Right cardiac atrium (tissue), 5 donors: ENCODE measurements around the gene ADNP2. TPM values are rescaled to one million over a fixed set of nuclear protein-coding genes. Genes with fewer than 3 reads are reported as not detected.

ENCODE experiments used
- ATAC-seq, 2 donors: fragments of 200-7000 bp; cut with Tn5 transposase; one replicate each; pipeline versions ENCODE4 v1.8.0 to v1.9.1; 2020; ENCODE audit warnings: moderate library complexity in 2 of 2, mild to moderate bottlenecking in 1 of 2
- DNase-seq, 3 donors: peaks; one replicate each; pipeline ENCODE4 v3.0.0-alpha.2; 2020
- H3K27ac ChIP-seq: one replicate; pipeline ENCODE4 v1.5.1; 2013; ENCODE audit warnings: mild to moderate bottlenecking, low read length, control low read depth, moderate library complexity
- H3K27me3 ChIP-seq: one replicate; pipeline ENCODE4 v1.6.1; 2013; ENCODE audit not compliant: control insufficient read depth, insufficient read depth
- H3K4me1 ChIP-seq: one replicate; pipeline ENCODE4 v1.6.1; 2013; ENCODE audit warnings: low read length; ENCODE audit not compliant: control insufficient read depth, insufficient read depth
- H3K4me3 ChIP-seq: one replicate; pipeline ENCODE4 v1.5.1; 2013; ENCODE audit warnings: low read length, control low read depth
- H3K9me3 ChIP-seq: one replicate; pipeline ENCODE4 v1.6.1; 2013; ENCODE audit warnings: low read length; ENCODE audit not compliant: control insufficient read depth
- WGBS: extraction: QIAGEN DNeasy Blood & Tissue Kit; methylation state at CpG from one replicate; pipeline ENCODE4 v1.1.7; 2013; 5-methylcytosine and 5-hydroxymethylcytosine counted together
- intact Hi-C, 4 donors: fragments of 100-400 bp; cut with DNase I; formaldehyde crosslinking; loops; one replicate each; pipeline versions ENCODE4 v1.11.0 to v1.14.0; 2022 to 2023
- polyA plus RNA-seq: library from polyadenylated mRNA; stranded (reverse); fragments of 200-250 nt; gene quantifications from one replicate; pipeline ENCODE4 v1.2.3, GENCODE V29; 2013
- total RNA-seq, 4 donors: library from RNA; stranded (reverse); fragmentation: NEBNext Ultra II Directional; extraction: Animal tissue kit (Norgen Biotek cat#: 25700); gene quantifications; one replicate each; pipeline ENCODE4 v1.2.1, GENCODE V29; 2021
- donor health status: healthy with polysubstance abuse.
- donor health status: DM: no; HTN: yes; CAD: no.
- donor health status: DM: no; HTN: no; CAD: no.
- donor health status: DM: no; HTN: yes; CAD: no; lungs with severe emphysema.
- donor health status: DM: yes; HTN: yes; CAD: no.

ADNP2 gene
- total and polyA plus RNA-seq, 5 donors, result 4.1 to 14.7 (median 12.2) TPM

- ATAC-seq (no peak), DNase-seq (no peak)
- WGBS, result 86% methylated on average over 5 of the region's 5 CpGs
- Histone ChIP-seq H3K4me3 (no peak overlapping the region), H3K9me3 (no peaks in the 10 kb centered on the region), H3K27me3 (no peaks in the 10 kb centered on the region), H3K27ac (no peak overlapping the region), H3K4me1 (no peaks in the 10 kb centered on the region)
- intact Hi-C loops, result loop anchor here in 1 of 4 donors (10.0 kb wide), 1 partner anchor 220 kb away; no protein-coding TSS in a partner anchor
These were observed 36.2 kb downstream of the ADNP2 start for GRCh38 chr18:80145196-80145804.

GRCh38 chr18:80147037-80147417, 38.0 kb downstream of the ADNP2 start:
- Histone ChIP-seq H3K4me3 (peak overlapping the region; percentile 68), H3K4me1 (no peaks in the 10 kb centered on the region), H3K27me3 (no peaks in the 10 kb centered on the region), H3K27ac (no peak overlapping the region), H3K9me3 (no peaks in the 10 kb centered on the region)
- peak; percentile 35 to 56 for ATAC-seq
- intact Hi-C loops, result loop anchor here in 1 of 4 donors (10.0 kb wide), 1 partner anchor 222 kb away; no protein-coding TSS in a partner anchor
- 36% methylated on average over 12 of the region's 12 CpGs for WGBS
- no peak for DNase-seq

- no peak overlapping the region for H3K27ac ChIP-seq
- ATAC-seq, result peak; percentile 93 to 95
- peak overlapping the region; percentile 68 for H3K4me3 ChIP-seq
- no peaks in the 10 kb centered on the region for H3K9me3 ChIP-seq
- 39% methylated on average over 52 of the region's 52 CpGs for WGBS
- no peaks in the 10 kb centered on the region for H3K27me3 ChIP-seq
- peak; percentile 84 to 93 (median 92) for DNase-seq
- intact Hi-C loops, result loop anchor here in 1 of 4 donors (10.0 kb wide), 1 partner anchor 223 kb away; no protein-coding TSS in a partner anchor
- H3K4me1 ChIP-seq, result no peaks in the 10 kb centered on the region
These were observed 38.6 kb downstream of the ADNP2 start for GRCh38 chr18:80147418-80148325.

- intact Hi-C loops, result loop anchor here in 1 of 4 donors (10.0 kb wide), 1 partner anchor 224 kb away; no protein-coding TSS in a partner anchor
- DNase-seq (peak in 1 of 3 donors; percentile 63), ATAC-seq (peak in 1 of 2 donors; percentile 25)
- H3K9me3 ChIP-seq, result no peaks in the 10 kb centered on the region
- no peak overlapping the region for H3K27ac ChIP-seq
- H3K4me3 ChIP-seq, result peak overlapping the region; percentile 68
- no peaks in the 10 kb centered on the region for H3K27me3 ChIP-seq
- 60% methylated on average over 34 of the region's 34 CpGs for WGBS
- H3K4me1 ChIP-seq, result no peaks in the 10 kb centered on the region
These were observed 39.5 kb downstream of the ADNP2 start for GRCh38 chr18:80148326-80149199.

GRCh38 chr18:80149667-80150066, 40.6 kb downstream of the ADNP2 start:
- H3K27ac ChIP-seq, result no peak overlapping the region
- ATAC-seq (no peak), DNase-seq (no peak)
- no peak overlapping the region for H3K4me3 ChIP-seq
- H3K27me3 ChIP-seq, result no peaks in the 10 kb centered on the region
- no peaks in the 10 kb centered on the region for H3K4me1 ChIP-seq
- no peaks in the 10 kb centered on the region for H3K9me3 ChIP-seq
- intact Hi-C loops, result loop anchor here in 1 of 4 donors (10.0 kb wide), 1 partner anchor 225 kb away; no protein-coding TSS in a partner anchor

- WGBS, result 79% methylated on average over 6 of the region's 6 CpGs
- Histone ChIP-seq H3K9me3 (no peaks in the 10 kb centered on the region), H3K4me1 (no peaks in the 10 kb centered on the region), H3K27me3 (no peaks in the 10 kb centered on the region), H3K27ac (no peak overlapping the region), H3K4me3 (no peak overlapping the region)
- ATAC-seq (no peak), DNase-seq (no peak)
- intact Hi-C loops, result no loop called here
These were observed 45.2 kb downstream of the ADNP2 start for GRCh38 chr18:80154293-80154692.

GRCh38 chr18:80157708-80158343, 48.8 kb downstream of the ADNP2 start:
- no peak overlapping the region for H3K27ac ChIP-seq
- H3K4me3 ChIP-seq, result no peak overlapping the region
- intact Hi-C loops, result no loop called here
- ATAC-seq (peak; percentile 52 to 59), DNase-seq (peak; percentile 72 to 92 (median 88))
- no peaks in the 10 kb centered on the region for H3K27me3 ChIP-seq
- no peaks in the 10 kb centered on the region for H3K9me3 ChIP-seq
- WGBS, result 39% methylated on average over 8 of the region's 8 CpGs
- H3K4me1 ChIP-seq, result no peaks in the 10 kb centered on the region

- ATAC-seq, result no peak
- WGBS, result 72% methylated on average over 5 of the region's 5 CpGs
- H3K27ac ChIP-seq, result no peak overlapping the region
- no peaks in the 10 kb centered on the region for H3K9me3 ChIP-seq
- H3K4me3 ChIP-seq, result no peak overlapping the region
- no peaks in the 10 kb centered on the region for H3K4me1 ChIP-seq
- DNase-seq, result no peak
- intact Hi-C loops, result no loop called here
- H3K27me3 ChIP-seq, result no peaks in the 10 kb centered on the region
These were observed 49.3 kb downstream of the ADNP2 start for GRCh38 chr18:80158365-80158764.

GRCh38 chr18:80159713-80160636, 50.9 kb downstream of the ADNP2 start:
- WGBS, result 34% methylated on average over 109 of the region's 109 CpGs
- intact Hi-C loops, result no loop called here
- ATAC-seq, result peak; percentile 72 to 73
- Histone ChIP-seq H3K27ac (no peak overlapping the region), H3K4me3 (no peak overlapping the region), H3K27me3 (no peaks in the 10 kb centered on the region), H3K9me3 (no peaks in the 10 kb centered on the region), H3K4me1 (no peaks in the 10 kb centered on the region)
- peak in 2 of 3 donors; percentile 75 to 82 for DNase-seq
